HG02970 (cell line): ENCODE data around the gene IRAK3.
A peak's percentile ranks its signal among the peaks of the same experiment; 100 is the strongest.
"Not testable (repeated sequence)": the region's sequence is repeated elsewhere in the genome, so short reads cannot be mapped to it uniquely, and the experiment has no call there.

Experiments
- ATAC-seq: cut with Tn5 transposase; IDR thresholded peaks from one replicate; pipeline ENCODE4 v1.9.1; 2021; ENCODE audit warnings: mild to moderate bottlenecking, moderate library complexity, moderate number of reproducible peaks; ENCODE audit not compliant: unreplicated experiment, low FRiP score

IRAK3 gene

DNA sequence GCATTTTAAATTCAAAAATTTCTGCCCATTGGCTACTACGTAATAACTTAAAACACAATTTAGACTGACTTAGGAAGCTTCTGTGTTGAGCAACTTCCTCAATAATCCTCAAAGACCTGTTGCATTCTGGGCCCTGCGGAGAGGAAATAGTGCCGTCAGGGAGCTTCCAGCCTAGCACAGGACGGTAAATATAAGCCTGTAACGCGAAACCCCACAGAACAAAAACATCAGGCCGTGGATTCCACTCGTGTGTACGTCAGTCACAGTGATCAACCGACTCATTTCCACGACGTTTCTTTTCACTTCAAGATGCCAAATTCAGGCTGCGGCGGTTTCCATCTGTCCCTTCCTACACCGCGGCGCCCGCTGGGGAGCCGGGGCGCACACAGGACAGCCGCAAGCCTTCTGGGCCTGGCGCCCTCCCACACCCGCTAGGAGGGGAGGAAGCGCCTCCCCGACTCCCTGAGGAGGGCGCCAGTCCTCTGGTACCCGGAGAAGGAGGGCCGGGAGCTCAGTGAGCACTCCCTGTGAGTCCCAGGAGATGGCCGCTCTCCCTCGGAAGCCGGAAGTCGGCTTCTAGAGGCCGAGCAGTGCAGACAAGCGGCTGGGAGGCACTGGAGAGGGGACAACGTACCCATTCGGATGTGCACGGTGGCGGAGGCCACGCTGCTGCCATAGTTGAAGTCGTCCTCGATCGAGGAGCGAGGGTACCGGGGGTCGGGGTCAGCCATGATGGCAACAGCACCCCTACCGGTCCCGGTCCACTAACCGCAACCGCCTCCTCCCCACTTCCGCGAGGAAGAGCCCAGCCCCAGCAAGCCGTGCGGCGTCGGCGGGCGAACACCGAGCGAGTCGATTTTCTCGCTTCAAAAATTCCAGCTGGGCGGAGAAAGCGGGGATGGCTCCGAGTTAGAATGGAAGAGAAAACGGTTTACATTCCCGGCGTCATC lies 19.5 kb upstream of the IRAK3 start, which contains the start of gene TMBIM4:
TSS of gene TMBIM4 (minus strand) at position 776 of the 950 bp plus-strand sequence. CDS start at position 731, 45 bp downstream.
- peak; percentile 89 for ATAC-seq

DNA sequence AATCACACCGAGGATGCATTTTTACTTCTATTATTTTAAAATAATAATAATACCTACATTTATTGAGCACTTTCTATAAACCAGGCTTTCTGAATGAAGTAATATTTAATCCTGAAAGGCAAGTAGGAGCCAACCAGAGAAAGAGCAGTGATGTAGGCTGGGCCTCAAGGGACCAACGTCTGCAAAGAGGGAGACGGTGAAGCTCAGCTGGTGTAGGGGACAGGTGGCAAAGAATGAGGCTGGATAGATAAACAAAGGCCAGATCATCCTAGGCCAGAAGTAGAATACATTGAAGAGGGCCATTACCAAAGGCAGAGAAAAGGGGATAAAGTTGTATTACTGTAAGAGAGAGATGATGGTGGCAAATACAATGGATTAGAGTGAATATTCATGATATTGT lies 18.4 kb upstream of the IRAK3 start:
- ATAC-seq, result no peak

DNA sequence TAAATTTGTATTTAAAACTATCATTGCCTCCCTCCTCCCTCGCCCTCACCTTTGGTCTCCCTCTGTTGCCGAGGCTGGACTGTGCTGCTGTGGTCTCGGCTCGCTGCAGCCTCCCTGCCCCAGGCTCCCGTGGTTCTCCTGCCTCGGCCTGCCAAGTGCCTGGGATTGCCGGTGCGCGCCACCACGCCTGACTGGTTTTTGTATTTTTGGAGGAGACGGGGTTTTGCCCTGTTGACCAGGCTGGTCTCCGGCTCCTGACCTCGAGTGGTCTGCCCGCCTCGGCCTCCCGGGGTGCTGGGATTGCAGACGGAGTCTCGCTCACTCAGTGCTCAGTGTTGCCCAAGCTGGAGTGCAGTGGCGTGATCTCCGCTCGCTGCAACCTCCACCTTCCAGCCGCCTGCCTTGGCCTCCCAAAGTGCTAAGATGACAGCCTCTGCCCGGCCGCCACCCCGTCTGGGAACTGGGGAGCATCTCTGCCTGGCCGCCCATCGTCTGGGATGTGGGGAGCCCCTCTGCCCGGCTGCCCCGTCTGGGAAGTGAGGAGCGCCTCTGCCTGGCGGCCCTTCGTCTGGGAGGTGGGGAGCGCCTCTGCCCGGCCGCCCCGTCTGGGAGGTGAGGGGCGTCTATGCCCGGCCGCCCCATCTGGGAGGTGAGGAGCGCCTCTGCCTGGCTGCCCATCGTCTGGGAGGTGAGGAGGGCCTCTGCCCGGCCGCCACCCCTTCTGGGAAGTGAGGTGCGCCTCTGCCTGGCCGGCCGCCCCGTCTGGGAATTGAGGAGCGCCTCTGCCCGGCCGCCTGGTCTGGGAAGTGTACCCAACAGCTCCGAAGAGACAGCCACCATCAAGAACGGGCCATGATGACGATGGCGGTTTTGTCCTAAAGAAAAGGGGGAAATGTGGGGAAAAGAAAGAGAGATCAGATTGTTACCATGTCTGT lies 14.4 kb upstream of the IRAK3 start:
- not testable (repeated sequence) for ATAC-seq

DNA sequence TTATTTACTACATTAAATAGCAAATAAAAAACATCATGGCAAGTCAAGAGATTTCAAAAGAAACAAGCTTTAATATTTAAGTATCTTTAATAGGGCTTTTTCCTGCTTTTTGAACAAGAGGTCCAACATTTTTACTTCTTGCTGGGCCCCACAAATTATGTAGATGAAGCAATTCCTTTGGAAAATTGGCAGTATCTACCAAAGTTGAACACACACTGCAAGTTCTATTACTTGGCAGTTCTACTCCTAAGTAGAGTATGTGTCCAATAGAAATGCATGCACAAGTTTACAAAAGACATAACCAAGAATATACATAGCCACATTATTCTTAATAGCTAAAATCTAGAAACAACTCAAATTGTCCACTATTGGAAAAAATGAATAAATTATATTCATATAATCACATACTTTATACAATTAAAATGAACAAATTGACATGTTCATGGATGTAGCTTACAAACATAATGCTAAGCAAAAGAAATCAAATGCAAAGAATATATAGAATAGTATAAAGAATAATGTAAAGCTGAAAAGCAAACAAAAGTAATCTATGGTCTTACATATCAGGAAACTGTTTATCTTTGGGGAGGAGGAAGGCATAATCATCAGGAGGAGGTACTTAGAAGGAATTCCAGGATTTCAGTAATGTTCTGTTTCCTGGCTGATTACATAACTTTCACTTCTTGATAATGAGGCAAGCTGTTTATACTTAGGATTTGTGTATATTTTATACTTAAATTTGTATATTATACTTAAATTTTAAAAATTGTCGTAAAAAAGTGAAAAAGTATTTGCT lies 12.7 kb upstream of the IRAK3 start:
- ATAC-seq, result no peak

DNA sequence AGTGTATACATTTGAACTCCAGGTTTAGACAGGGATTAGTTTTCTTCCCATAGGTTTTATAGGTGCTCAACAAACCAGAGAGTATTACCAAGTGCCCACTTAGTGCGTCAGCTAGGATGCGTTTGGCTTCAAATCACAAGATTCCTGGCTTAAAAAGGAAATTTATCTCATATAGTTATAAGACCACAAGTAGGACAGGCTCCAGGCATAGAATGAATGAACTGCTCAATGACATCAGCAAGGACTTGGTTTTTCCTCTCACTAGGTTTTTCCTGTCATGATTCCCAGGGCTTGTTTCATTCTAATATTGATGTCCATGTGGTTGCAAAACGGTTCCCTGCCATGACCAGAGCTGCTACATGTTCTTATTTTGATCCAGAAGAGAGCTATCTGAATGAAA lies 6.1 kb upstream of the IRAK3 start:
- ATAC-seq, result no peak

DNA sequence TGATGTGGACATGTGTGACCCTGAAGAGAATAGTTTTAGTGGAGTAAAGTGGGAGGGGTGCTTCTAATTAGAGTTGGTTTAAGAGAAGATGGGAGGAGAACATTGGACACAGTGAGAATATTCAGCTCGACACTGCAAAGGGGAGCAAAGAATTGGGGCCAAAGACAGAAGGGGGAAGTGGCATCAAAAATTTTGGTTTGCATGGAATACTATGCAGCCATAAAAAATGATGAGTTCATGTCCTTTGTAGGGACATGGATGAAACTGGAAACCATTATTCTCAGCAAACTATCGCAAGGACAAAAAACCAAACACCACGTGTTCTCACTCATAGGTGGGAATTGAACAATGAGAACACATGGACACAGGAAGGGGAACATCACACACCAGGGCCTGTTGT lies 4.2 kb upstream of the IRAK3 start:
- ATAC-seq, result not testable (repeated sequence)

DNA sequence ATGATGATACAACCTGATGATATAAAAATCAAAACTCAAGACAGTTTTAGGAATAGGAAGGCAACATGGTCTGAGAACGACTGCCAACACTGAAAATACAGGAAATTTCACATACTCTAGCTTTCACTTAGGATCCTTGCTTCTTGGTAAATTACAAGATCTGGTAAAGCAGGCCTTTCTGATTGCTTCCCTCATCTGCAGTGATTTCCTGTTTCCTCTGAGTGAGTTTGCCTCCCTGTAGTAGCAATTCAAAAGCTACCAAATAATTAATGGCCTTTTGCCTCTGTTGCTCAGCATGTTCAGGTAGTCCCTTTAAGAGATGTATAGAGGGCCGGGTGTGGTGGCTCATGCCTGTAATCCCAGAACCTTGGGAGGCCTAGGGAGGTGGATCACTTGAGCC lies 2.0 kb upstream of the IRAK3 start:
- no peak for ATAC-seq

DNA sequence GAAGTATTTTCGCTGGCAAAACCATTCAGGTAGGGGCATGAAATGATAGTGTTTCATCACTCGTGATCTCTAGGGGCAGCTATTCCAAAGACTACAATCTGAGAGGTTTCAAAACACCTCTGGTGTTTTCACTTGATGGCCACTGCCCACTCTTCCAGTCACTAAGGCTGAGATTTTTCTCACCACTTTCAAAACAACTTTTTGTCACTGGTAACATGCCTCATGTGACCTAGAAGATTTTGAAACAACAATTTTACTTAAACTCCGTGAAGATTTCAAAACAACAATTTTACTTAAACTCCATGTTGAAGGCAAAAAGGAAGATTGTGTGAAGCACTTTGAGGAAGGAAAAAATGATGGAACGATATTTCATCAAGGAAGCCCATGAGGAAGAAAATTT lies 1.2 kb upstream of the IRAK3 start:
- ATAC-seq, result no peak

DNA sequence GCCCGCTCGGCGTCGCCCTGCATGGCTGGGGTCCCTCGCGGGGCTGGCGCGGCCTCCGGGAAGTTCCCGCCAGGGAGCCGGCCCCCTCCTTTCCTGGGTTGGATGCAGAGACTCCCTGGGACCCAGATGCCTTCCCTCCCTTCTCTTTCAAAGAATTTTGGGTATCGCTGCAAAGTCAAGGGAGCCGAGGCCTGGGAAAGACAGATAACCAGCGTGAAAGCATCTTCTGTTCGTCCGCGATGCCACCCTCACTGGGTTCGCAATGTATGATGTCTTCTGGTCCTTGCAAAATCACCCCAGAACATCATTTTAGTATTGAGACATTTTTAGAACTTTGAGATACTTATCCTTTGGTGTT lies 451 bp downstream of the IRAK3 start:
- ATAC-seq, result no peak

DNA sequence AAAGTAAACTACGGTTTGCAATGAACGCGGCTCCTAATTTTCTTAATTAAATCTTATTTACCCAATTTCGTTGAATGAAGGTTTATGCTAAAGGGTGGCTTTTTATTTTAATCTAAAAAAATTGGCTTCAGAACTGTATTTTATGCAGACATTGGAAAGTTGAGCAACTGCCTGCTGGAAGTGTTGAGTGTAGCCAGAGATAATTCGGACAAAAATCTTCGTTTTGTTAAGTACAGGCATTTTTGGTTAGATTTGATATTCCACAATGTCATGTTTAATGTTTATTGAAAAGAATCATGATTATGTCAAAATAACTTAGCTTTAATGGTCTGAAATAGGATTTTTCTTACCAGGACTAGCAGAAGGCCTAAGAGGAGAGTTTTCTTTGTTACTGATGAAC lies 875 bp downstream of the IRAK3 start:
- ATAC-seq, result no peak

DNA sequence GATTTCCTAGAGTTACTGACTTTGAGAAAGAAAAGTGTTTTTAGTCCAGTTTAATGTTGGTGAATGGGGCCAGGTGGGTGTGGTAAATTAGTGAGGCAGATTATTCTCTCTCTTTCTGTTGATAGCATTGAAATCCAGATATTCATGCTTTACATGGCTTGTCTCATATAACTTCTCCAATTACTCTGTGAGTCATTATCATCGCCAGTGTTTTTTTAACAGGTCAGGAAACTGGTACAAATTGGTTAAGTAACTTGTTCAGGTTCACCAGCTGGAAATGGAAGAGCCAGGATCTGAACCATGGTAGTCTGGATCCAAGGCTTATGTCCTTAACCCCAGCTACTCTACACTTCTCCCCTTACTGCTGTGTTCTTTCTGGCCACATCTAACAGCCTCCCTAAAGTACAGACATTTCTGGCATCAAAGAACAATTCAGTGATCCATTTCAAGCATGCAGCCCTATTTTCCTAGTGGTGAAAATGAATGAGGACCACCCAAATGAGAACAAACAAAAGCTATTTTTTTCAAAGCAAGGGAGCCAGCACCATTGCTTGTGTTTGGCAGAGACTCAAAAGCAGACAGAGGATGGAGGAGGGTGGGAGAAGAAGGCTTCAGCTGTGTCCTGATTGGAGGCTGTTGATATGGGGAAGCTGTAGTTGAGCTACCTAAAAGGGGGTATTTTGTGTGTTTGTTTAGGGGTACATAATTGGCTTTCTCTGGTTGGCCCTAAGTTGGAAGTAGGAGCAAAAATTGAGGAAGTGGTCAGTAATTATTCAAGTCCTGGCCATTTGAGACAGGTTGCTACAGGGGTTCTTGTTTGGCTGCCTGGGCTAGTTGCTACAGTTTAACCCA lies 1.7 kb downstream of the IRAK3 start:
- no peak for ATAC-seq

DNA sequence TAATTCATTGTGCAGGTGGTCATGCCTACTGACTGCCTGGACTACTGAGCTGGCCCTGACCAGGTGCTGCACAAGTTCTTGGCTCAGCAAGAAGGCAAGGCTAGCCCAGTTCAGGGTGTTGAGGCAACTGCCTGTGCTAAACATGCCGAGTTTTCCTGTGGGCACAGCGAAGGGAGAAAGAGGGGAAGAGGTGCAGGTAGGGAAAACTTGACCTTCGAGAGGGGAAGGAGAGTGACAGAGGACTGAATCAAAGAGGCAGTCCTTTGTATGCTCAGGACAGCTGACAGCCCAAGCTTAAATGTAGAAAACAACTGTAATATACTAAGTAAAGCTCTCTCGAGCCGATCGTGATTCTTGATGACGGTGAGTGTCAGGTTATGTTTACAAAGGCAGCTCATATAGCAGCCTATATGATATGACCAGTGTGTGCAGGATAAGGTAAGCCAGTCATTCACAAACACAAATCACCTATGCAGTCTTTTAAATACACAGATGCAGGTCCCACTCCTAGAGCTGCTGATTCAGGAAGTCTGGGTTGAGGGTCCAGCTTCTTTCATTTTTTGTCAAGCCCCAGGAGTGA lies 2.6 kb downstream of the IRAK3 start:
- ATAC-seq, result no peak

DNA sequence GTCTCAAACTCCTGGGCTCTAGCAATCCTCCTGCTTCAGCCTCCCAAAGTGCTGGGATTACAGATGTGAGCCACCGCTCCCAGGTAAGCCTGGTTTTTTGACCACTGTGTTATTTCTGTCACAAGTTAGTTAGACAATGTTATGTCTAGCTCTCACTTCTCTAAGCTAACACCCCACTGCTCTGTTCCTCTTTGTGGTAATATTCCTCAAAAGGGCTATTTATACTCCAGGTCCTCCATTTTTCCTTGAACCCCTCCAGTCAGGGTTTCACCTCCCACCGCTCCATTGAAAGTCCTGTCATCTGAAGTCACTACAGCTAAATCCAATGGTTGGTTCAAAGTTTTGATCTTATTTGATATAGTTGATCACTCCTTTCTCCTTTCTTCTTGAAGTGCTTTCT lies 5.1 kb downstream of the IRAK3 start:
- no peak for ATAC-seq

DNA sequence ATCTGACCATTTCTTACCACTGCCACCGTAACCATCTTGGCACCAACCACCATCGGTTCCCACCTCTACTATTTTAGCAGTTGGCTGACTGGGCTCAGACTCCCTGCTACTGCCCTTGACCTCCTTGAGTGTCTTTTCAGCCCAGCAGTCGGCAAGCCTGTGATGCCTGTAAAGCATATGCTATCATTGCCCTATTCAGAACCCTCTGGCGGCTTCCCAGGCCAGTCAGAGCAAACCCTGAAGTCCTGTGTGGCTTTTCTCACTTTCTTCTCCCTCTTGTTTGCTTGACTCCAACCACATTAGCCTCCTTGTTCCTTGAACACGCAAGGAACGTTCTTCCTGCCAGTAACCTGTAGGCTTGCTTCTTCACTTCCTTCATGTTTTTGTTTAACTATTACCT lies 6.2 kb downstream of the IRAK3 start:
- no peak for ATAC-seq

DNA sequence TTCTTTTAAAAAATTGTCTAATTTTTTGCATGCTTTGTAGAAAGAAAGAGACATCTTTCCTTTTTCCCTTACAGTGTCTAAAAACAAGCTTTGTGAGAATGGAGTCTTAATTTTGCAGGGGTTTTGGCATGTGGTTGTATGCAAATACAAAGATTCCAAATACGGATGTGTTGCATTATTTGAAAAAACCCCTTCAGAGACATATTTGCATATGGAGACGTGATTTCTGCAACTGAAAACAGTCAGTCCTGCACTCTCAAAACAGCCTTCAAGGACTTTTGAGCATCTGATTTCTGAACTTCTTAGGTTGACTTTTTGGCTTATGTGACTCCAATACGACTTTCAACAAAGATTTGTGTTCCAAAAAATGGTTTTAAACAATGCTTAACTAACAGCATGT lies 7.8 kb downstream of the IRAK3 start:
- ATAC-seq, result peak; percentile 60

DNA sequence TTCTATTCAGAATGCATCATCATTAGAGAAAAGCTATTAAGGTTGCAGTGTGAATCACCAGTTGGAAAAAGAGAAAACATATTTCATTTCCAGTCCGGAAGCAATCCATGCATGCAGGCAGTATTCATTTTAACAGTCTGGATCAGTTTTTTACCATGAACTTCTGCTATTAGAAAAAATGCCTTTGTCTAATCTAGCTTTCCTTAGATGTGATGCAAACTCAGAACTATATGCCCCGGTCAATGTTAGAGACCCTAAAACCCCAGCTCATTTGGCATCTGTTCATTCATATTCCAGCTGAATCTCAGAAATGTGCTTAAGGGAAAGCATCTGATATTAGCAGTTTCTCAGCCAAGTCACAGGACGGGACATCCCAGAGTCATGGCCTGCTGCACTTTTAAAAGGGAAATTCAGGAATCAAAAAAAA lies 8.5 kb downstream of the IRAK3 start:
- ATAC-seq, result no peak

DNA sequence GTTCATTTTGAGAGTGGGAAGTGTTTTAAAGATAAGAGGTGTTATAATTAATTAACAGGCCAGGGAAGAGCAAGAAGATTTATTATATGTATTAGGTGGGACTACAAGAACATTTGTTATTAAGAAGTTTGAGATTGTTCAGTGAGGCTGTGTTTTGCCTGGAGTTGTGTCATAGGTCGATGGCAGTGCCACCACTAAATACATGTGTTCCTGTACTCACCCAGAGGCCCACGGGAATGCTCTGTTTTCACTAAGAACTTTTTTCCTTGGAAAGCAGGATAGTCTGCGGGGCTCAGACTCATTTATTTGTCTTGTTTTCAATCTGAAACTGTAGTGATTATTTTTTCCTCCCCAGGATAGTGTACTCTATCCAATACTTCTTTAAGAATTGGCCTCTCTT lies 10.1 kb downstream of the IRAK3 start:
- ATAC-seq, result no peak

DNA sequence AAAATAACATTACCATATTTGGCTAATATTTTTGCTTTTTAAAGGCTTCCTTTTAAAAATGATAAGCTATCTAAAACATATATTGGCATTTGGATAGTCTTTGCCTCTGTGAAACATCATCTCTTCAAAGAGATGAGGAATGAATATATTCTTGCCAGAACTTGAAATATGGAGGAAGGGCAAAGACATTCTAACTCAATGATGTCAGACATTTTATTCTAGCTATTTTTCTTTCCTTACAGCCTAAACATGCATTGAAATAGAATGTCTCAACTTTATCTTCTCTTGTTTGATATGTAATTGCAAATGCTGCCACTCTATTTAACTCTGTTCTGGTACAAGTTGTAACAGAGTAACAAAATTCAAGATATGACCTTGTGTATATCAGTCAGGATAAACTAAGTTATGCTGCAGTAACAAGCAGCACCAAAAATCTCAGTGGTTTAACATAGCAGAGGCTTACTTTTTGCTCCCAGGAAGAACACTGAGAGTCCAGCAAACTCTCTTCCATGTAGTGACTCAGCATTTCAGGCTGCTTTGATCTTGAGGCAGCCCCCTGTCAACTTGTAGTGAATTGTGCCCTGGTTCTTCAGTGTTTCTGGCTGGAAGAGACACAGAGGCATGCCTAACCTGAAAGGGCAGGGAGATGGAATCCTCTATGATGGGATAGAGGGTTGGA lies 11.0 kb downstream of the IRAK3 start:
- no peak for ATAC-seq

DNA sequence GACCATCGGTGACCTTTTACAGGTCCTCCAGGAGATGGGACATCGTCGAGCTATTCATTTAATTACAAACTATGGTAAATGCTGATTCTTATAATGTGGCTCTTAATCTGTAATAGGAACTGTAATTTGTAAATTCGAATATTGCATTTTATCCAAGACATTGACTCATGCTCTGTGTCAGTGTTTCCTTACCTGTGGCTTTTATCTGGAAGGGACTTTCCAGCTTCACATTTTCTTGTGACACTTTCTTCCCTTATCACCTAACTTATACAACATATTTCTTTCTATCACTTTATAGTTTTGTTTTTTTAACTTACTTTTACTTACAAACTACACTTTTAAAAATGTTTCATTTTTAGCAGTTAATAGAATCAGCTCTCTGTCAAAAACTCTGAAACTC lies 14.8 kb downstream of the IRAK3 start:
- no peak for ATAC-seq
